Mesendoderm (in vitro differentiated cells): ENCODE data around the gene PITPNC1.

ENCODE experiments used
- DNase-seq: peaks from one replicate; pipeline ENCODE4 v3.0.0; 2013
- H2AK5ac ChIP-seq: 2 replicates; pipeline ENCODE4 v1.6.1; 2013; ENCODE audit warnings: low read length, inconsistent platforms
- H2BK120ac ChIP-seq: 2 replicates; pipeline ENCODE4 v1.6.1; 2013; ENCODE audit warnings: low read depth, mild to moderate bottlenecking, low read length, moderate library complexity, mixed read lengths
- H2BK15ac ChIP-seq: replicated peaks from 2 replicates; pipeline ENCODE4 v1.6.1; 2013; ENCODE audit warnings: low read depth, mild to moderate bottlenecking, moderate library complexity
- H2BK5ac ChIP-seq: 2 replicates; pipeline ENCODE4 v1.6.1; 2013; ENCODE audit warnings: low read length, inconsistent platforms
- H3K18ac ChIP-seq: 2 replicates; pipeline ENCODE4 v1.6.1; 2013; ENCODE audit warnings: mild to moderate bottlenecking, low read length, mixed read lengths
- H3K23ac ChIP-seq: one replicate; pipeline ENCODE4 v1.6.1; 2013; ENCODE audit warnings: low read length
- H3K27ac ChIP-seq: 2 replicates; pipeline ENCODE4 v1.5.1; 2013; ENCODE audit warnings: low read depth, mild to moderate bottlenecking, inconsistent platforms, low read length, moderate library complexity
- H3K27me3 ChIP-seq: 2 replicates; pipeline ENCODE4 v1.6.1; 2013; ENCODE audit warnings: low read length, control low read depth, mild to moderate bottlenecking, inconsistent platforms; ENCODE audit not compliant: insufficient read depth, poor library complexity
- H3K36me3 ChIP-seq: 2 replicates; pipeline ENCODE4 v1.6.1; 2013; ENCODE audit warnings: low read length, inconsistent platforms; ENCODE audit not compliant: control insufficient read depth, insufficient read depth
- H3K4ac ChIP-seq: one replicate; pipeline ENCODE4 v1.6.1; 2013; ENCODE audit warnings: low read depth, mild to moderate bottlenecking, low read length, moderate library complexity
- H3K4me1 ChIP-seq: 2 replicates; pipeline ENCODE4 v1.6.1; 2013; ENCODE audit warnings: low read depth, low read length, inconsistent platforms; ENCODE audit not compliant: control insufficient read depth
- H3K4me2 ChIP-seq: 2 replicates; pipeline ENCODE4 v1.6.1; 2013; ENCODE audit warnings: low read length
- H3K4me3 ChIP-seq: 2 replicates; pipeline ENCODE4 v1.5.1; 2013; ENCODE audit warnings: mild to moderate bottlenecking, low read length
- H3K56ac ChIP-seq: one replicate; pipeline ENCODE4 v1.6.1; 2013; ENCODE audit warnings: low read length
- H3K79me1 ChIP-seq: 2 replicates; pipeline ENCODE4 v1.6.1; 2013; ENCODE audit warnings: low read length, inconsistent platforms
- H3K79me2 ChIP-seq: 2 replicates; pipeline ENCODE4 v1.6.1; 2013; ENCODE audit warnings: mild to moderate bottlenecking, low read length; ENCODE audit not compliant: control insufficient read depth, insufficient read depth
- H3K9ac ChIP-seq: 2 replicates; pipeline ENCODE4 v1.6.1; 2013; ENCODE audit warnings: low read length, inconsistent platforms
- H4K5ac ChIP-seq: one replicate; pipeline ENCODE4 v1.6.1; 2013; ENCODE audit warnings: low read length
- H4K8ac ChIP-seq: one replicate; pipeline ENCODE4 v1.6.1; 2013; ENCODE audit warnings: low read depth, mild to moderate bottlenecking, control low read depth, low read length, moderate library complexity
- WGBS: extraction: QIAGEN DNeasy Blood & Tissue Kit; methylation state at CpG from one replicate; pipeline ENCODE4 v1.1.7; 2013; ENCODE audit warnings: low lambda C conversion rate, missing lambda C conversion rate; ENCODE audit not compliant: insufficient coverage; ENCODE audit errors: extremely low coverage; 5-methylcytosine and 5-hydroxymethylcytosine counted together

The PITPNC1 gene

DNA sequence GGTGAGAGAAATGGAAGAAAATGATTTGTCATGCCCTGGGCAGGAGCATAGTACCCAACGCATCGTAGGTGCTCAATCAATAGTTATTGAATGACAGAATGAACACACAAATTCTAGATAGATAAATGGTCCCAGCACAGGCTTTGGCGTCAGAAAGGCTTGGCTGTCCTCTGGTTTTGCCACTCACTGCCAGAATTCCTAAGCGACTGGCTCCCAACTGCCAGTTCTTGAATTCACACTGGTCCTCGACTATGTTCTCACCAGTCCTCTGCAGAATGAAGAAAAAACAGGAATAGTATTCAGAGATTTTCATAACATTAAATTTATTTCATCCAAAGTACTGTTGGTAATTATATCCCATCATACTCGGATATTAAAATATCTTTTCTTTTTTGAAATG lies 177.6 kb downstream of the PITPNC1 start:
- WGBS = no CpG with 5 or more reads among the region's 6 CpGs
- no peak overlapping the region for H4K8ac ChIP-seq
- H2BK15ac ChIP-seq = no peak overlapping the region
- no peaks in the 10 kb centered on the region for H3K4me1 ChIP-seq
- H3K4ac ChIP-seq = no peak overlapping the region
- H3K27me3 ChIP-seq = no peaks in the 10 kb centered on the region
- no peaks in the 10 kb centered on the region for H3K79me2 ChIP-seq
- H3K36me3 ChIP-seq = no peaks in the 10 kb centered on the region
- H3K9ac ChIP-seq = no peak overlapping the region
- H2BK5ac ChIP-seq = no peak overlapping the region
- no peak overlapping the region for H3K23ac ChIP-seq
- no peaks in the 10 kb centered on the region for H3K79me1 ChIP-seq
- H2BK120ac ChIP-seq = no peak overlapping the region
- no peak overlapping the region for H3K56ac ChIP-seq
- no peak overlapping the region for H3K4me3 ChIP-seq
- H3K18ac ChIP-seq = no peak overlapping the region
- no peak overlapping the region for H2AK5ac ChIP-seq
- H3K4me2 ChIP-seq = no peak overlapping the region
- DNase-seq = no peak
- H3K27ac ChIP-seq = no peak overlapping the region
- H4K5ac ChIP-seq = no peak overlapping the region

DNA sequence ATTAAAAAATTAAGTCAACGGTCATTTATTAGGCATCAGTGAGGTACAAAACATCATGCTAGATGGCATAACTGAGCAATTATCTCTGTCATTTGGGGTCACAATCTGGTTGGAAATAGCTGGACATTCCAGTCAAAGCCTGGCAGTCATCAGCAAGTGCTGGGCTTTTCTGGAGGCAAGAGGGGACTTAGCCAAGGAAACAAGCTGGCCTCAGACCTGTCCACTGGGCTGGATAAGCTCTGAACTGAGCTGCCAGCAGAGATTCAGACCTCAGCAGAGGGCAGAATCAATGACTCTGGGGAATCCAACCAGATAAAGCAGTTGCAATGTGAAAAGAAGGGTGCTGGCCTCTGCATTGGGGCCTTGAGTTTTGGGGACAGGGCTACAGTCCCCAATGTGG lies 178.8 kb downstream of the PITPNC1 start:
- H4K8ac ChIP-seq = no peak overlapping the region
- H3K79me2 ChIP-seq = no peaks in the 10 kb centered on the region
- H2BK15ac ChIP-seq = no peak overlapping the region
- H3K27ac ChIP-seq = no peak overlapping the region
- H2BK120ac ChIP-seq = no peak overlapping the region
- H2BK5ac ChIP-seq = no peak overlapping the region
- H3K36me3 ChIP-seq = no peaks in the 10 kb centered on the region
- no peak overlapping the region for H3K4ac ChIP-seq
- no peaks in the 10 kb centered on the region for H3K79me1 ChIP-seq
- H3K4me3 ChIP-seq = no peak overlapping the region
- H3K23ac ChIP-seq = no peak overlapping the region
- H3K27me3 ChIP-seq = no peaks in the 10 kb centered on the region
- H3K4me2 ChIP-seq = no peak overlapping the region
- H3K18ac ChIP-seq = no peak overlapping the region
- H3K9ac ChIP-seq = no peak overlapping the region
- H2AK5ac ChIP-seq = no peak overlapping the region
- H4K5ac ChIP-seq = no peak overlapping the region
- no peak for DNase-seq
- WGBS = no CpG with 5 or more reads among the region's 1 CpG
- no peak overlapping the region for H3K56ac ChIP-seq
- no peaks in the 10 kb centered on the region for H3K4me1 ChIP-seq

DNA sequence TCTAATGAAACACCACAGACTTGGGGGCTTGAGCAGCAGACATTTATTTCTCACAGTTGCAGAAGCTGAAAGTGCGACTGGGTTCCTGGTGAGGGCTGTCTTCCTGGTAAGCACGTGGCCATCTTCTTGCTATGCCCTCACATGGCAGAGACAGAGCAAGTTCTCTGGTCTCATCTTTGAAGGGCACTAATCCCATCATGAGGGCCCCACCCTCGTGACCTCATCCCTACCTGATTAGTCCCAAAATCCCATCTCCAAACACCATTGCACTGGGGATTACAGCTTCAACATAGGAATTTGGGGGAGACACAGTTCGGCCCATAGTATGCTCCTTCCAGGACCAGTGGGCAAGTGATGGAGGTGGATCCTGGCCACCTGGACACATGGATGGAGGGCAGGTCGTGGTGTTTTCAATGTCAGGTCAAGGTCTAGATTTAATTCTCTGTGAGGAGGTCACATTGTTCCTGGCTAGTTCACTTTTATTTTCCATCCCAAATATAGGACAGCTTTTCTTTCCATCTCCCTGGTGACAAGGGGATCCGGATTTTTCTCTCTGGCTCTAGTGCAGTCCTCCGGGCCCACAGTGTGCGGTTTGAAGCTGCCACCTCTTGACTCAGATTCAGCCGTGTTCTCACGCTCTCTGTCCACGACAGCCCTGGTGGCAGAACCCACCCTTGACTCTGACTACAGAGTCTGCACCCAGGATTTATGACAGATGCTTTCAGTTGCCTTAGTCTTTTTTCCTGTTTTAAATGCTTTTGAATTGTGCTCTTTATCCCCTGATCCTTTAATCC lies 180.2 kb downstream of the PITPNC1 start:
- Histone ChIP-seq H3K4me2 (no peak overlapping the region), H3K18ac (no peak overlapping the region), H3K9ac (no peak overlapping the region), H3K56ac (no peak overlapping the region), H2AK5ac (no peak overlapping the region), H3K79me2 (no peaks in the 10 kb centered on the region), H3K4ac (no peak overlapping the region), H4K8ac (no peak overlapping the region), H3K23ac (no peak overlapping the region), H3K4me1 (no peaks in the 10 kb centered on the region), H3K27me3 (no peaks in the 10 kb centered on the region), H2BK5ac (no peak overlapping the region), H2BK120ac (no peak overlapping the region), H3K79me1 (no peaks in the 10 kb centered on the region), H3K27ac (no peak overlapping the region), H3K4me3 (no peak overlapping the region), H4K5ac (no peak overlapping the region), H2BK15ac (no peak overlapping the region), H3K36me3 (no peaks in the 10 kb centered on the region)
- DNase-seq = no peak
- WGBS = no CpG with 5 or more reads among the region's 11 CpGs

DNA sequence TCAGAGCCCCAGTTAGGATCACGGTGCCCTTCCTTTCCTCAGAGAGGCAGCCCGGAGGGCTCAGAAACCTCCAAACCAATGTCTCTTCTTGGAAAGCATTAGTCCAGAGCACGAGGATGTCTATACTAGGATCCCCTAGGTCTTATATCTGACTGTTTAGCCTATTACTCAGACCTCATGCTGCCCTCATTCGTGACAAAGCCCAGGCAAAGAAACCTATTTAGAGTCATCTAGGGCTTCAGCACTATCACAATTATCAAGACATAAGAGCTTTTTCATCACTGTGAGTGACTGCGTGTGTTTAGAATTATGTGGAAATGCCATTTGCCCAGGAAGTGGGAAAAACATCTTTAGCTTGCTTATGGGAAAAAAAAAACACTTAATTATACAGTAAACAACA lies 180.8 kb downstream of the PITPNC1 start:
- no peak overlapping the region for H4K8ac ChIP-seq
- H2BK15ac ChIP-seq = no peak overlapping the region
- no peak overlapping the region for H3K18ac ChIP-seq
- H4K5ac ChIP-seq = no peak overlapping the region
- no peak overlapping the region for H3K23ac ChIP-seq
- no peak for DNase-seq
- no peaks in the 10 kb centered on the region for H3K36me3 ChIP-seq
- no peak overlapping the region for H2AK5ac ChIP-seq
- H3K9ac ChIP-seq = no peak overlapping the region
- H3K4me2 ChIP-seq = no peak overlapping the region
- H3K4ac ChIP-seq = no peak overlapping the region
- no CpG with 5 or more reads among the region's 5 CpGs for WGBS
- no peak overlapping the region for H3K27ac ChIP-seq
- no peaks in the 10 kb centered on the region for H3K4me1 ChIP-seq
- H2BK5ac ChIP-seq = no peak overlapping the region
- H3K79me2 ChIP-seq = no peaks in the 10 kb centered on the region
- H3K56ac ChIP-seq = no peak overlapping the region
- H3K27me3 ChIP-seq = no peaks in the 10 kb centered on the region
- H3K79me1 ChIP-seq = no peaks in the 10 kb centered on the region
- H2BK120ac ChIP-seq = no peak overlapping the region
- no peak overlapping the region for H3K4me3 ChIP-seq

DNA sequence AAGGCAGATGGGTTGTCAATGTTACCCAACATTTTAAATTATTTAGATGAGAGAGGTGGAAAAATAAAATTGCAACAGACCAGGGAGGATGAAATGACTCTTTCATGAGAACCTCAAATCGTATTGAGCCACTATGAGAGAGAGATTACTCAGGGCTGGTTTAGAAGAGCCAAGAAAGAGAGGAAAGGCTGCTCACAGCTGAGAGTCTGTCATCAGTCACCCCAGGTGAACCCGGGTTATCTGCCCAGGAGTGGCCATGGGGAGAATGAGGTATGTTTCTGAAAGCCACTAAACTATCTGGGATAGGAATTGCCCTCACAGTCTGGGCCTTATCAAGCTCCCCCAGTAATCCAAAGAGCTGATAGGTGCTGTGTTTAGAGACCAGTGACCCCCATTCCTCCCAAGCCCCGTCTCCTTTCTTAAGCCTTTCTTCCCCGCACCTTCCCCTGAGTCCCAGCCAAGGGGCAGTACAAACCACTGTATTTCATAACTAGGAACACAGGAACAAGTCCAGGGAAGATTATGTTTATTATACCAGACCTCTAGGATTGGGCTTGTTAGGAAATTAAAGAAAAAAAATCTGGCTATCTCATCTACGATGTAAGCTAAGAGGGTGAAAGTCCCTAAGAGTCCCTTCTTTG lies 181.8 kb downstream of the PITPNC1 start:
- H4K5ac ChIP-seq = no peak overlapping the region
- WGBS = no CpG with 5 or more reads among the region's 5 CpGs
- H2BK120ac ChIP-seq = no peak overlapping the region
- no peak overlapping the region for H3K18ac ChIP-seq
- H3K27ac ChIP-seq = no peak overlapping the region
- H3K79me2 ChIP-seq = no peaks in the 10 kb centered on the region
- H3K79me1 ChIP-seq = no peaks in the 10 kb centered on the region
- no peaks in the 10 kb centered on the region for H3K36me3 ChIP-seq
- no peak overlapping the region for H2AK5ac ChIP-seq
- H4K8ac ChIP-seq = no peak overlapping the region
- no peaks in the 10 kb centered on the region for H3K27me3 ChIP-seq
- no peak overlapping the region for H3K4ac ChIP-seq
- DNase-seq = peak; percentile 27
- no peak overlapping the region for H3K4me2 ChIP-seq
- H3K56ac ChIP-seq = no peak overlapping the region
- H3K4me1 ChIP-seq = no peaks in the 10 kb centered on the region
- H2BK15ac ChIP-seq = no peak overlapping the region
- no peak overlapping the region for H3K4me3 ChIP-seq
- no peak overlapping the region for H2BK5ac ChIP-seq
- no peak overlapping the region for H3K23ac ChIP-seq
- H3K9ac ChIP-seq = no peak overlapping the region
